ENCODE data around the gene MRFAP1. TPM values are rescaled to one million over a fixed set of nuclear protein-coding genes. Genes with fewer than 3 reads are reported as not detected.

Gene MRFAP1
- total RNA-seq, 4 donors from 2014 or later, result 116 to 338 (median 155) TPM

- Histone ChIP-seq H3K4me3 (peak overlapping the region; percentile 84 to 94 (median 84)), H3K36me3 (peaks cover 0 to 18% (median 0%) of the 10 kb centered on the region in 3 donors), H3K27me3 (no peaks in the 10 kb centered on the region), H3K9me3 (no peaks in the 10 kb centered on the region), H3K4me1 (peaks cover 5 to 25% (median 8%) of the 10 kb centered on the region in 4 donors), H3K27ac (peak overlapping the region; percentile 93 to 95 (median 94))
- peak; percentile 47 to 74 (median 72) for DNase-seq
- no peak for TF ChIP-seq POLR2A (IDR thresholded peaks at IDR 0.05)
- TF ChIP-seq, protein P1, sequence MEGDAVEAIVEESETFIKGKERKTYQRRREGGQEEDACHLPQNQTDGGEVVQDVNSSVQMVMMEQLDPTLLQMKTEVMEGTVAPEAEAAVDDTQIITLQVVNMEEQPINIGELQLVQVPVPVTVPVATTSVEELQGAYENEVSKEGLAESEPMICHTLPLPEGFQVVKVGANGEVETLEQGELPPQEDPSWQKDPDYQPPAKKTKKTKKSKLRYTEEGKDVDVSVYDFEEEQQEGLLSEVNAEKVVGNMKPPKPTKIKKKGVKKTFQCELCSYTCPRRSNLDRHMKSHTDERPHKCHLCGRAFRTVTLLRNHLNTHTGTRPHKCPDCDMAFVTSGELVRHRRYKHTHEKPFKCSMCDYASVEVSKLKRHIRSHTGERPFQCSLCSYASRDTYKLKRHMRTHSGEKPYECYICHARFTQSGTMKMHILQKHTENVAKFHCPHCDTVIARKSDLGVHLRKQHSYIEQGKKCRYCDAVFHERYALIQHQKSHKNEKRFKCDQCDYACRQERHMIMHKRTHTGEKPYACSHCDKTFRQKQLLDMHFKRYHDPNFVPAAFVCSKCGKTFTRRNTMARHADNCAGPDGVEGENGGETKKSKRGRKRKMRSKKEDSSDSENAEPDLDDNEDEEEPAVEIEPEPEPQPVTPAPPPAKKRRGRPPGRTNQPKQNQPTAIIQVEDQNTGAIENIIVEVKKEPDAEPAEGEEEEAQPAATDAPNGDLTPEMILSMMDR (IDR thresholded peaks at IDR 0.05), result no peak
Observed at GRCh38 chr4:6641164-6641970, 882 bp downstream of the MRFAP1 start.

DNA sequence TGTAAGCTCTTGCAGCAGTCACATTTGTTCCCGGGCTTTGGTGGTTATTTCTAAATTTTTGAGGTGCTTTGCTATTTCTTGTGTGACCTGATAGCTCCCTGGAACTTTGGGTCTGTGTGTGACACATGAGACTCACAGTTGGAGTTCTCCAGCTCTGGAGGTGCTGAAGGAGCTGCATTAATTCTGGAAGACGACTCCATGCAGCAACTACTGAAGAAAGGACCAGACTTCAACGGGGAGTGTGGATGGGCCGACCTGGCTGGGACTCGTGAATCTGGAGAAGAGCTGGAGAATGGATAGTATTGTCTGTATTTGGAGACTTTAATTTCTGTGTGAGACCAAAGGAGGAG, 1.5 kb downstream of the MRFAP1 start:
- Histone ChIP-seq H3K27me3 (no peaks in the 10 kb centered on the region), H3K4me1 (peaks cover 5 to 25% (median 8%) of the 10 kb centered on the region in 4 donors), H3K4me3 (peak overlapping the region in 3 of 4 donors; percentile 84 to 85 (median 84)), H3K36me3 (peaks cover 0 to 18% (median 0%) of the 10 kb centered on the region in 3 donors), H3K9me3 (no peaks in the 10 kb centered on the region), H3K27ac (peak overlapping the region; percentile 93 to 95 (median 94))
- TF ChIP-seq, protein P1 (IDR thresholded peaks at IDR 0.05), result no peak
- no peak for TF ChIP-seq POLR2A (IDR thresholded peaks at IDR 0.05)
- DNase-seq, result peak in 1 of 3 donors; percentile 42

DNA sequence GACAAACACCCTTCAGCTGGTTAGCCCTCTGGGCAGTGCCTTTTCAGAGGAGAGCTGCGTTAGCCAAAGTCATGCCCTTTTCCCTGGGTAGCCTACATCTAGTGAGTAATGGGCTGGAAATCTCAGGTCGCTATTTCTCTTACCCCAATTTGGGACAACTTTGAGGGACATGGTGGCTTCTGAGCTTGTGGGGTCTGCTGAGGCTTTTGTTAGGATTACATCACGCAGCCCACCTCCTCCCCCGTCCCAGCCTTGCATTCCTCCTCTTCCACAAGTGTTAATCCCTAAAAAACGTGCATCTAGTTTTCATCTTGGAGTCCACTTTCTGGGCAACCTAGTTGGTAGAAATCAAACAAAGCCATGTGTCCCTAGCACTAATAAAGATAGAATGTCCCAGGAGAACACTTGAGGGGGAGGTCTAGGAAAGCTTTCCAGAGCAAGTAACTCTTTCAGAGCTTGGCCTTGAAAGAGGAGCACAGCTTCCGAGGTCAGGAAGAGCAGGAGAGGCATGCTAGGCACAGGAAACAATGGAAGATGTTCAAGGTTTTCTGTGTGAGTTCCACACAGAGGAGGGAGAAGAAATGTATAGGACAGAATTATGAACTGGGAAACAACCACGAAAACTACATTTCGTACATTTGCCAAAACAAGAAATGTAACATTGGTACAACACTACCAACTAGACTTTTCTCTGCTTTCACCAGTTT, 2.8 kb downstream of the MRFAP1 start:
- peak in 1 of 3 donors; percentile 17 for DNase-seq
- Histone ChIP-seq H3K4me3 (no peak overlapping the region), H3K27me3 (no peaks in the 10 kb centered on the region), H3K36me3 (peaks cover 0 to 18% (median 0%) of the 10 kb centered on the region in 3 donors), H3K9me3 (no peaks in the 10 kb centered on the region), H3K27ac (no peak overlapping the region), H3K4me1 (peaks cover 5 to 25% (median 8%) of the 10 kb centered on the region in 4 donors)
- TF ChIP-seq, protein P1 (IDR thresholded peaks at IDR 0.05), result no peak
- TF ChIP-seq POLR2A (IDR thresholded peaks at IDR 0.05), result no peak

DNA sequence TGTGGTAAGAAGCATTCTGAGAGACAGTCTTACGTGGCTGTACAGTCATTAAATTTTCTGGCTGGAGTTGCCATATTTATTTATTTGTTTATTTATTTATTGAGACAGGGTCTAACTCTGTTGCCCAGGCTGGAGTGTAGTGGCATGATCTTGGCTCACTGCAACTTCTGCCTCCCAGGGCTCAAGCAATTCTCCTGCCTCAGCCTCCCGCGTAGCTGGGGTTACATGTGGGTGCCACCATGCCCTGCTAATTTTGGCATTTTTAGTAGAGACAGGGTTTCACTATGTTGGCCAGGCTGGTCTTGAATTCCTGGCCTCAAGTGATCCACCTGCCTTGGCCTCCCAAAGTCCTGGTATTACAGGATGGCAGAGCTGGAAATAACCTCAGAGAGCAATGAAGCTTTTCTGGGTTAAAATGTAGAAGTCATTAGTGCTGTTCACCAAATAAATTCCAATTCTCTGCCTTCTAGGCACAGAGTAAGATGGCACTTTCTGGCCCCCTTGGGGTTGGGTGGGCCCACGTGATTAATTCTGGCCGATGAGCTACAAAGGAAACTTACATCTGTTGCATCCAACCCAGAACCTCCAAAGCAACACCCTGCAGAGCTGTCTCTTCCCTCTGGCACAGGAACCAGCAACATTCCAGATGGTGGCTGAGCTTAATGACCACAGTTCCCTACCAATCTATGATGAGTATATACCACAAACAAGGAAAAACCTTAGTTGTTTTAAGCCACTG, 4.5 kb downstream of the MRFAP1 start:
- DNase-seq, result peak in 1 of 3 donors; percentile 23

GRCh38 chr4:6647169-6647568, 6.7 kb downstream of the MRFAP1 start:
- Histone ChIP-seq H3K9me3 (no peaks in the 10 kb centered on the region), H3K27ac (no peak overlapping the region), H3K36me3 (peaks cover 0 to 14% (median 0%) of the 10 kb centered on the region in 3 donors), H3K4me1 (peaks cover 0 to 12% (median 3%) of the 10 kb centered on the region in 4 donors), H3K4me3 (no peak overlapping the region), H3K27me3 (no peaks in the 10 kb centered on the region)
- DNase-seq, result no peak
- no peak for TF ChIP-seq POLR2A (IDR thresholded peaks at IDR 0.05)
- TF ChIP-seq, protein P1 (IDR thresholded peaks at IDR 0.05), result no peak

More for the DNA sequence above, 4.5 kb downstream of the MRFAP1 start:
- Histone ChIP-seq H3K27ac (no peak overlapping the region), H3K27me3 (no peaks in the 10 kb centered on the region), H3K9me3 (no peaks in the 10 kb centered on the region), H3K4me3 (no peak overlapping the region), H3K36me3 (peaks cover 0 to 18% (median 0%) of the 10 kb centered on the region in 3 donors), H3K4me1 (peaks cover 5 to 20% (median 8%) of the 10 kb centered on the region in 4 donors)
- TF ChIP-seq POLR2A (IDR thresholded peaks at IDR 0.05), result no peak
- TF ChIP-seq, protein P1 (IDR thresholded peaks at IDR 0.05), result no peak
